COR-L47 (cell line): ENCODE results near the gene ZMYM1.
"Not testable (repeated sequence)": the region's sequence is repeated elsewhere in the genome, so short reads cannot be mapped to it uniquely, and the experiment has no call there.

Experiments
- DNase-seq: peaks from one replicate; lab custom pipeline; 2025; lab: John Stamatoyannopoulos, UW

The ZMYM1 gene

GRCh38 chr1:35079003-35079930 lies at the start of gene ZMYM1:
ZMYM1 (plus strand) TSS chr1:35079385; CDS start chr1:35093988, 14,603 bp downstream.
- DNase-seq = peak; percentile 72

GRCh38 chr1:35029761-35030160 lies 49.4 kb upstream of the ZMYM1 start:
- DNase-seq = no peak

GRCh38 chr1:35030338-35030737 lies 48.8 kb upstream of the ZMYM1 start:
- DNase-seq = no peak

GRCh38 chr1:35030756-35031446 lies 48.3 kb upstream of the ZMYM1 start:
- DNase-seq = no peak

GRCh38 chr1:35032384-35032739 lies 46.8 kb upstream of the ZMYM1 start:
- DNase-seq = no peak

GRCh38 chr1:35033346-35033745 lies 45.8 kb upstream of the ZMYM1 start:
- no peak for DNase-seq

GRCh38 chr1:35036621-35037020 lies 42.6 kb upstream of the ZMYM1 start:
- no peak for DNase-seq

- no peak for DNase-seq
Observed at GRCh38 chr1:35037206-35037605, 42.0 kb upstream of the ZMYM1 start.

- DNase-seq = no peak
Observed at GRCh38 chr1:35038723-35039122, 40.5 kb upstream of the ZMYM1 start.

- no peak for DNase-seq
Observed at GRCh38 chr1:35043498-35043897, 35.7 kb upstream of the ZMYM1 start.

GRCh38 chr1:35044431-35044830 lies 34.8 kb upstream of the ZMYM1 start:
- no peak for DNase-seq

GRCh38 chr1:35046730-35047129 lies 32.5 kb upstream of the ZMYM1 start:
- no peak for DNase-seq

GRCh38 chr1:35047188-35047858 lies 31.9 kb upstream of the ZMYM1 start:
- DNase-seq = no peak

- DNase-seq = no peak
Observed at GRCh38 chr1:35049116-35049515, 30.1 kb upstream of the ZMYM1 start.

GRCh38 chr1:35053433-35053832 lies 25.8 kb upstream of the ZMYM1 start:
- DNase-seq = no peak

- DNase-seq = not testable (repeated sequence)
Observed at GRCh38 chr1:35054282-35054681, 24.9 kb upstream of the ZMYM1 start.

- DNase-seq = not testable (repeated sequence)
Observed at GRCh38 chr1:35058321-35058720, 20.9 kb upstream of the ZMYM1 start.

- DNase-seq = no peak
Observed at GRCh38 chr1:35058988-35059387, 20.2 kb upstream of the ZMYM1 start.

- no peak for DNase-seq
Observed at GRCh38 chr1:35062518-35063196, 16.5 kb upstream of the ZMYM1 start.

- DNase-seq = no peak
Observed at GRCh38 chr1:35064265-35064664, 14.9 kb upstream of the ZMYM1 start.

- no peak for DNase-seq
Observed at GRCh38 chr1:35069746-35070145, 9.4 kb upstream of the ZMYM1 start.

- no peak for DNase-seq
Observed at GRCh38 chr1:35073265-35073811, 5.8 kb upstream of the ZMYM1 start.
